GM10266 (cell line): ENCODE data around the gene RETREG2.
"Not testable (repeated sequence)": the region's sequence is repeated elsewhere in the genome, so short reads cannot be mapped to it uniquely, and the experiment has no call there.

Experiments
- DNase-seq: peaks from one replicate; pipeline ENCODE4 v3.0.0; 2012; ENCODE audit errors: extremely low spot score
- CTCF ChIP-seq: IDR thresholded peaks from 2 replicates; pipeline ENCODE4 v1.5.1; 2012; ENCODE audit warnings: mild to moderate bottlenecking, low read depth; ENCODE audit not compliant: control insufficient read depth, insufficient read depth; ENCODE audit errors: missing control alignments

The RETREG2 gene

DNA sequence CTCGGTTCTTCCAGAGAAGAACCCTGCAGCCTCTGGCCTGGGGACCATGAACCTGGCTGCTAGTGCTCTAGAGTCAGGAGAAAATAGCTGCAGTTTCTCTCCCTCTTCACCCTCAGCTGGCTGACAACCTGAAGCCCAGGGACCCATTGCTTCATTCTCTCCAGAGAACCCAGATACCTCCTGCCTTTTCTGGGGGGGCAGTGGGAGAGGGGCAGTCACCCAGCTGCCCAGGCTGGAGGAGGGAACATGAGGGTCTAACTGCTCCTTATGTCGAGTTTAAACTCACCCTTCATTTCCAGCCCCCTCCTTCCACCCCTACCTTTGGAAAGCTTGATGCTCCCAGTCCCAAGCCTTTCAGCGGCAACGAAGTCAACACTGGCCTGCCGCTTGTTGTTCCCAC, 20.9 kb downstream of the RETREG2 start:
- DNase-seq = no peak
- no peak for TF ChIP-seq CTCF

GRCh38 chr2:219199470-219200211, 21.6 kb downstream of the RETREG2 start:
- TF ChIP-seq CTCF = no peak
- DNase-seq = no peak

- DNase-seq = not testable (repeated sequence)
Observed at GRCh38 chr2:219200502-219201326, 22.6 kb downstream of the RETREG2 start.

DNA sequence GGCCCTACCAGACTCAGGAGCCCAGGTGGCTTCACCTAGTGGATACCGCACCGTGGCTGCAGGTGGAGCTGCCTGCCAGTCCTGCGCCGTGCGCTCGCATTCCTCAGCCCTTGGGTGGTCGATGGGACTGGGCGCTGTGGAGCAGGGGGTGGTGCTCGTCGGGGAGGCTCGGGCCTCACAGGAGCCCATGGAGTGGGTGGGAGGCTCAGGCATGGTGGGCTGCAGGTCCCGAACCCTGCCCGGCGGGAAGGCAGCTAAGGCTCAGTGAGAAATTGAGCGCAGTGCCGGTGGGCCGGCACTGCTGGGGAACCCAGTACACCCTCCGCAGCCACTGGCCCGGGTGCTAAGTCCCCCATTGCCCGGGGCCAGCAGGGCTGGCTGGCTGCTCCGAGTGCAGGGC, 23.3 kb downstream of the RETREG2 start:
- not testable (repeated sequence) for DNase-seq

DNA sequence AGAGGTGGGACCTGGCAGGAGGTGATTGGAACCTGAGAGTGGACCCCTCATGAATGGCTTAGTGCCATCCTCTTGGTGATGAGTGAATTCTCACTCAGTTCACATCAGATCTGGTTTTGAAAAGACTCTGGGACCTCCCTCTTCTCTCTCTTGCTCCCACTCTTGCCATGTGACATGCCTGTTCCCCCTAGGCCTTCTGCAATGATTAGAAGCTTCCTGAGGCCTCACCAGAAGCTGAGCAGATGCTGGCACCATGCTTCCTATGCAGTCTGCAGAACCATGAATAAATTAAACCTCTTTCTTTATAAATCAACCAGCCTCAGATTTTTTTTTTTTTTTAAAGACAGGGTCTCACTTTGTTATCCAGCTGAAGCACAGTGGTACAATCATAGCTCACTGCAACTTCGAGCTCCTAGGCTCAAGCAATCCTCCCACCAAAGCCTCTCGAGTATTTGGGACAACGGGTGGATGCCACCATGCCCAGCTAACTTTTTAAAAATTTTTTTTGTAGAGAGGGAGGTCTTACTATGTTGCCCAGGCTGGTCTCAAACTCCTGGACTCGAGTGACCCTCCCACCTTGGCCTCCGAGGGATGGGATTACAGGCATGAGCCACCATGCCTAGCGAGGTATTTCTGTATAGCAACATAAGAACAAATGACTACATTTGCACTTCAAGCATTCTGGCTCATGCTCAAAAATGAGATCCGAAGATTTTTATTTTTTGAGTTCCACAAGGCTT, 26.5 kb downstream of the RETREG2 start:
- TF ChIP-seq CTCF = no peak
- DNase-seq = no peak

DNA sequence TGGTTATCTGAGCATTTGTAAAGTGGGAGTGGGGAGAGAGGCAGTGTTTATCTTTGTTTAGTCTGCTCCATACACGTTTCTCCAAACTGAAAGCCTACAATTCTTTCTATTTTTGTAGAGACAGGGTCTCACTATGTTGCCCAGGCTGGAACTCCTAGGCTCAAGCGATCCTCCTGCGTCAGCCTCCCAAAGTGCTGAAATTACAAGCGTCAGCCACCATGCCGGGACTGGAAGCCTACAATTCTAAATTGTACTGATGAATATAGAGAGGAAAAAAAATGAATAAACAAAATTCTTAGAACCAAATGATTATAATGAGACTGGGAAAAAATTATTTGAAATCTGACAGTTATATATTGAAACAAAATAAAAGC, 27.1 kb downstream of the RETREG2 start:
- DNase-seq = no peak
- TF ChIP-seq CTCF = no peak

DNA sequence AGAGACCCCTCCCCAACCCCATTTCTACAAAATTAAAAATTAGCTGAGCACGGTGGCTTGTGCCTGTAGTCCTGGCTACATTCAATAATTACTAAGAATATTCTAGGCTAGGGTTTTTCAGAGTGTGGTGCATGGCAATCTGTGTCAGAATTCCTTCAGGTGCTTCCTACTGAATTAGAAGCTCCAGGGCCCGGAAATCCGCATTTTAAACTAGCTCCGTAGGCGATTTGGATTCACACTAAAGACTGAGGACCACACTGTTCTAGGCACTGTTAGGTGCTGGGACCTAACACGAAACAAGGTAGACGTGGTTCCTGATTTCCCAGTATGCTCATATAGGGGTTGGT, 27.9 kb downstream of the RETREG2 start:
- no peak for TF ChIP-seq CTCF
- DNase-seq = no peak

DNA sequence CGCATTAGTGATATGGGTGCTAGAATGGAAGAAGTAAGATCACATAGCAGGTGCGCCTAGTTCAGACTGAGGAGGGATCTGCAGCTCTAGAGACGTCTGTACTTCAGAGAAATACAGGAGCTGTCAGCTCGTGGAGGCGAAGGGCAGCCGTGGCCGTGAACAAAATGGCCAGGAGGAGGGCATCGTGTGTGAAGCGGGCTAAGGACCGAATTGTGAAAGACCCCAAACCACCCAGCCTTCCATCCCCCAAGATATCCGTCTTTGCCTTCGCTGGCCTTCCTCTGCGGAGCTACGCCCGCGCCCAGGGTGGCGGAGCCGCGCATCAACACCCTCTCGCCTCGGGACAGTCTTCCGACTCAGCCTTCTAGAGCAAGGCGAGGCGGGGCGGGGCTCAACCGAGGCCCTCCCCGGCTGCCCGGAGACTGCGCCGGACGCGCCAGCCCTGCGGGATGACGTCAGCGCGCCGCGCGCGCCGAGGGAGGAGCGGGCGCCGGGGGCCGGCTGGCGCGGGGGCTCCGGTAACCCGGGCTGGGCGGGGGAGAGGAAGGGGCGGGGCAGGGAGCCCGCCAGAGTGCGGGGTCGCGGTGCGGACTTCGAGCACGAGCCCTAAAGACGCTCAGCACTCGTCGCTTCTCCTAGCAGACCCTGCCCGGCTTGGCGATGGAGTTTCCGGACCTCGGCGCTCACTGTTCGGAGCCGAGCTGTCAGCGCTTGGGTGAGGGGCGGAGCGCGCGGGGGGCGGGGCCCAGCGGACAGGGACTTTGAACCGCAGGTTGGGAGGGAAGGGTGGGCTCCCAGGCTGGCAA, 28.5 kb downstream of the RETREG2 start, which contains the start of gene ZFAND2B:
TSS of gene ZFAND2B (plus strand) at position 455 of the 806 bp plus-strand sequence. CDS start at position 661, 206 bp downstream.
- no peak for TF ChIP-seq CTCF
- DNase-seq = peak; percentile 99
